Pancreas (tissue), 10 donors: ENCODE results near the gene SRSF6. TPM values are rescaled to one million over a fixed set of nuclear protein-coding genes. Genes with fewer than 3 reads are reported as not detected.
"Not testable (repeated sequence)": the region's sequence is repeated elsewhere in the genome, so short reads cannot be mapped to it uniquely, and the experiment has no call there.

Experiments
- ATAC-seq, 4 donors: fragments of 200-7000 bp; cut with Tn5 transposase; one replicate each; pipeline versions ENCODE4 v1.8.0 to v1.9.1; 2020; ENCODE audit warnings: mild to moderate bottlenecking in 4 of 4, moderate library complexity in 4 of 4
- DNase-seq, 6 donors: peaks; one replicate each; pipeline ENCODE4 v3.0.0-alpha.2; 2020
- FAIRE-seq: peaks from 2 replicates; lab custom pipeline; 2012; peaks lifted over from hg19 to GRCh38; lab: Jason Lieb, UNC
- H3K27ac ChIP-seq, 4 donors: fragments of 200-600 bp; sonication (generic); 1 replicate in 3 of 4; 2 replicates in 1 of 4; pipeline versions ENCODE4 v1.5.0 to v1.8.0; 2020
- H3K27me3 ChIP-seq, 4 donors: fragments of 200-600 bp; one replicate each; pipeline ENCODE4 v1.8.0; 2021
- H3K36me3 ChIP-seq, 3 donors: fragments of 200-600 bp; sonication (generic) in 1 of 3; one replicate each; pipeline versions ENCODE4 v1.5.0 to v1.8.0; 2020 to 2021
- H3K4me1 ChIP-seq, 3 donors: fragments of 200-600 bp; one replicate each; pipeline ENCODE4 v1.8.0; 2021
- H3K4me3 ChIP-seq, 4 donors: fragments of 200-600 bp; sonication (generic) in 2 of 4; one replicate each; pipeline versions ENCODE4 v1.5.0 to v1.8.0; 2020 to 2021
- H3K9me3 ChIP-seq, 4 donors: fragments of 200-600 bp; one replicate each; pipeline ENCODE4 v1.8.0; 2021
- WGBS, 2 donors: extraction: QIAGEN DNeasy Blood & Tissue Kit; methylation state at CpG; one replicate each; pipeline ENCODE4 v1.1.7; 2013; 5-methylcytosine and 5-hydroxymethylcytosine counted together
- intact Hi-C, 3 donors: fragments of 100-400 bp; cut with DNase I; formaldehyde crosslinking; loops; one replicate each; pipeline versions ENCODE4 v1.11.1 to v1.14.2; 2022
- polyA plus RNA-seq, 2 donors: library from polyadenylated mRNA; stranded (reverse); fragments of 200-250 nt; gene quantifications; one replicate each; pipeline ENCODE4 v1.2.3, GENCODE V29; 2013
- total RNA-seq, 6 donors: library from RNA; stranded (reverse); fragmentation: NEBNext Ultra II Directional in 4 of 6; extraction: Animal tissue kit (Norgen Biotek cat#: 25700) in 4 of 6; gene quantifications; one replicate each; pipeline versions ENCODE4 v1.2.1 to v1.2.4, GENCODE V29; 2021 to 2023
- TF ChIP-seq, protein P1 (sequence below), 4 donors: fragments of 200-600 bp; sonication (generic) in 3 of 4; IDR thresholded peaks; one replicate each; pipeline versions ENCODE4 v1.5.0 to v1.8.0; 2021; ENCODE audit warnings: antibody characterized with exemption in 4 of 4
- donor health status: healthy with polysubstance abuse.
- donor health status: DM: no; HTN: no; CAD: no; lungs with moderate emphysema.
- donor health status: DM: no; HTN: no; CAD: no.
- donor health status: control.
- donor health status: control.
- donor health status: Bipolar disorder and iron deficiency.
- donor health status: DM: yes; HTN: yes; CAD: no.
- donor health status: DM: no; HTN: no; CAD: no.
- donor health status: DM: no; HTN: no; CAD: no.
- donor health status: DM: yes; HTN: yes; CAD: no.

The SRSF6 gene
- total and polyA plus RNA-seq, 8 donors: 53.9 to 113 (median 80.7) TPM

DNA sequence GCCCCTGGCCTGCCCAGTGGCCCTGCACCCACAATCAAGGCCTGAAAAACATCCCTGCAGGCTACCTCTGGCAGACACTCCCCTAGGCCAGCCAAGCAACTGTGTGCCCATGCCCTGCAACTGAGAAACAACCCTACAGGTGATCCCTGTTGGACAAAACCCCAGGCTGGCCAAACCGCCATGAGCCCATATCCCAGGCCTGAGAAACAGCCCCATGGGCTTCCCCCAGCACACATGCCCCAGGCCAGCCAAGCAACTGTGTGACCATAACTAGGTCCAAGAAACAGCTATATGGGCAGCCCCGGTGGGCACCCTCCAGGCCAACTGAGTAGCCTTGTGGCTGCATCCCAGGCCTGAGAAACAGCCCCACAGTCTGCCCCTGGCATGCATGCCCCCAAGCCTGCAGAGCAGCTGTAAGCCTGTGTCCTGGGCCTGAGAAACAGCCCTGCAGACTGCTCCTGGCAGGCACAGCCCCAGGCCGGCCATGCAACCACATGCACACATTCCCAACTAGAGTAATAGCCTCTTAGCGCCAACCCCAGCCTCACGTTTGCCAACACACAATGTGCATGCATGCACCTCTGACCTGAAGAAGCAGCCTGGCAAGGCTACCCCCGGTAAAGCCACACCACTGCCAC lies 41.0 kb upstream of the SRSF6 start:
- Histone ChIP-seq H3K27ac (no peak overlapping the region), H3K9me3 (no peaks in the 10 kb centered on the region), H3K4me3 (no peak overlapping the region), H3K4me1 (no peaks in the 10 kb centered on the region), H3K27me3 (peaks cover 0 to 9% (median 2%) of the 10 kb centered on the region in 4 donors), H3K36me3 (no peaks in the 10 kb centered on the region)
- ATAC-seq (no peak), DNase-seq (peak in 1 of 6 donors; percentile 29), FAIRE-seq (no peak)
- 82 to 92% methylated on average over 6 of the region's 6 CpGs for WGBS, 2 donors
- intact Hi-C loops: no loop called here
- TF ChIP-seq, protein P1, sequence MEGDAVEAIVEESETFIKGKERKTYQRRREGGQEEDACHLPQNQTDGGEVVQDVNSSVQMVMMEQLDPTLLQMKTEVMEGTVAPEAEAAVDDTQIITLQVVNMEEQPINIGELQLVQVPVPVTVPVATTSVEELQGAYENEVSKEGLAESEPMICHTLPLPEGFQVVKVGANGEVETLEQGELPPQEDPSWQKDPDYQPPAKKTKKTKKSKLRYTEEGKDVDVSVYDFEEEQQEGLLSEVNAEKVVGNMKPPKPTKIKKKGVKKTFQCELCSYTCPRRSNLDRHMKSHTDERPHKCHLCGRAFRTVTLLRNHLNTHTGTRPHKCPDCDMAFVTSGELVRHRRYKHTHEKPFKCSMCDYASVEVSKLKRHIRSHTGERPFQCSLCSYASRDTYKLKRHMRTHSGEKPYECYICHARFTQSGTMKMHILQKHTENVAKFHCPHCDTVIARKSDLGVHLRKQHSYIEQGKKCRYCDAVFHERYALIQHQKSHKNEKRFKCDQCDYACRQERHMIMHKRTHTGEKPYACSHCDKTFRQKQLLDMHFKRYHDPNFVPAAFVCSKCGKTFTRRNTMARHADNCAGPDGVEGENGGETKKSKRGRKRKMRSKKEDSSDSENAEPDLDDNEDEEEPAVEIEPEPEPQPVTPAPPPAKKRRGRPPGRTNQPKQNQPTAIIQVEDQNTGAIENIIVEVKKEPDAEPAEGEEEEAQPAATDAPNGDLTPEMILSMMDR (IDR thresholded peaks at IDR 0.05): no peak

- DNase-seq: no peak
- Histone ChIP-seq H3K36me3 (no peaks in the 10 kb centered on the region), H3K4me3 (no peak overlapping the region), H3K27ac (no peak overlapping the region), H3K27me3 (peaks cover 0 to 3% (median 0%) of the 10 kb centered on the region in 4 donors), H3K9me3 (no peaks in the 10 kb centered on the region), H3K4me1 (no peaks in the 10 kb centered on the region)
- intact Hi-C loops: no loop called here
- no peak for ATAC-seq
- FAIRE-seq: no peak
- TF ChIP-seq, protein P1 (IDR thresholded peaks at IDR 0.05): no peak
Observed at GRCh38 chr20:43420192-43420591, 37.5 kb upstream of the SRSF6 start.

DNA sequence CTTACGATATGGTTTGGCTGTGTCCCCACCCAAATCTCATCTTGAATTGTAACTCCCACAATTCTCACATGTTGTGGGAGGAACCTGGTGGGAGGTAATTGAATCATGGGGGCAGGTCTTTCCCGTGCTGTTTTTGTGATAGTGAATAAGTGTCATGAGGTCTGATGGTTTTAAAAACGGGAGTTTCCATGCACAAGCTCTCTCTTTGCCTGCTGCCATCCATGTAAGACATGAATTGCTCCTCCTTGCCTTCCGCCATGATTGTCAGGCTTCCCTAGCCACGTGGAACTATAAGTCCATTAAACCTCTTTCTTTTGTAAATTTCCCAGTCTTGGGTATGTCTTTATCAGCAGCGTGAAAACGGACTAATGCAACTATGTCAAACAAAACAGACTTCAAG lies 36.8 kb upstream of the SRSF6 start:
- intact Hi-C loops, H3K9me3 ChIP-seq: not testable (repeated sequence)
- WGBS, 2 donors: 71 to 77% methylated on average over 7 of the region's 7 CpGs

GRCh38 chr20:43426172-43426571 lies 31.5 kb upstream of the SRSF6 start:
- DNase-seq: no peak
- no peaks in the 10 kb centered on the region for H3K27me3 ChIP-seq
- ATAC-seq: no peak
- H3K27ac ChIP-seq: no peak overlapping the region
- intact Hi-C loops: no loop called here
- no peak overlapping the region for H3K4me3 ChIP-seq
- no peak for FAIRE-seq
- TF ChIP-seq, protein P1 (IDR thresholded peaks at IDR 0.05): no peak
- no peaks in the 10 kb centered on the region for H3K9me3 ChIP-seq
- H3K4me1 ChIP-seq: no peaks in the 10 kb centered on the region
- H3K36me3 ChIP-seq: no peaks in the 10 kb centered on the region
- WGBS, 2 donors: 54 to 71% methylated on average over 5 of the region's 5 CpGs

More for the DNA sequence above, 36.8 kb upstream of the SRSF6 start:
- not testable (repeated sequence) for H3K36me3 ChIP-seq, FAIRE-seq, H3K4me1 ChIP-seq, DNase-seq, H3K4me3 ChIP-seq, H3K27me3 ChIP-seq, H3K27ac ChIP-seq, ATAC-seq

- Histone ChIP-seq H3K4me1 (no peaks in the 10 kb centered on the region), H3K9me3 (no peaks in the 10 kb centered on the region), H3K36me3 (no peaks in the 10 kb centered on the region), H3K4me3 (no peak overlapping the region), H3K27ac (no peak overlapping the region), H3K27me3 (no peaks in the 10 kb centered on the region)
- no peak for ATAC-seq
- FAIRE-seq: no peak
- no peak for DNase-seq
- 44 to 59% methylated on average over 10 of the region's 10 CpGs for WGBS, 2 donors
- TF ChIP-seq, protein P1 (IDR thresholded peaks at IDR 0.05): no peak
- intact Hi-C loops: no loop called here
Observed at GRCh38 chr20:43430265-43431133, 27.2 kb upstream of the SRSF6 start.
